Measurements from ENCODE around the gene SIGLEC10.
A peak's percentile ranks its signal among the peaks of the same experiment; 100 is the strongest.

The SIGLEC10 gene

DNA sequence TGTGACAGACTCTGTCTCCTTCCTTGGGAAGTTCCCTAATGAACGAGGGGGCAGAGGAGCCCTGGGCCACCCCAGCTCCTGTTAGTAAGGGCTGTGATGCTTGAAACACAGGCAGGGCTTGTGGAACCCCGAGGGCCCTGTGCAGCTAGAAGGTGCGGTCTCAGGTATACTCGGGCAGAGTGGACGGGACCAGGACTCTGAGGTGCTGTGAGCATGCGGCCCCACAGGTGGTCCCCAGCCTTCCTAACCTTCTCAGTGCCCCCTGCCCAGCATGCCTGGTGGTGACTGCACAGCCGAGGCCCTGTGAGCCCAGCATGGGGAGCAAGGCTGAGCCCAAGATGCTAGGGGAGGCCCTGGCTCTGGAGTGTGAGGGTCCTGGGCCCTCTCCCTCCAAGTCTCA lies 44.8 kb upstream of the SIGLEC10 start:
- Histone ChIP-seq H3K4me3 (ENCODE audit: low read length) (no peak overlapping the region), H3K4me2 (ENCODE audit: low read length) (no peak overlapping the region), H2AFZ (ENCODE audit: low read depth, low read length) (no peak overlapping the region), H3K9ac (ENCODE audit: low read length) (no peak overlapping the region), H3K27me3 (ENCODE audit: low read depth, low read length) (peaks cover 34% of the 10 kb centered on the region), H3K36me3 (replicated peaks; ENCODE audit: low read depth, low read length) (no peaks in the 10 kb centered on the region), H3K27ac (ENCODE audit: low read length) (no peak overlapping the region), H4K20me1 (ENCODE audit: insufficient read depth, low read length) (no peaks in the 10 kb centered on the region), H3K4me1 (ENCODE audit: low read length) (no peaks in the 10 kb centered on the region), H3K79me2 (ENCODE audit: low read length) (no peaks in the 10 kb centered on the region), H3K9me3 (ENCODE audit: insufficient read depth, low read length) (no peaks in the 10 kb centered on the region)
- TF ChIP-seq EZH2phosphoT487 (IDR thresholded peaks at IDR 0.05; ENCODE audit: low read depth), result no peak
- TF ChIP-seq, protein P1, sequence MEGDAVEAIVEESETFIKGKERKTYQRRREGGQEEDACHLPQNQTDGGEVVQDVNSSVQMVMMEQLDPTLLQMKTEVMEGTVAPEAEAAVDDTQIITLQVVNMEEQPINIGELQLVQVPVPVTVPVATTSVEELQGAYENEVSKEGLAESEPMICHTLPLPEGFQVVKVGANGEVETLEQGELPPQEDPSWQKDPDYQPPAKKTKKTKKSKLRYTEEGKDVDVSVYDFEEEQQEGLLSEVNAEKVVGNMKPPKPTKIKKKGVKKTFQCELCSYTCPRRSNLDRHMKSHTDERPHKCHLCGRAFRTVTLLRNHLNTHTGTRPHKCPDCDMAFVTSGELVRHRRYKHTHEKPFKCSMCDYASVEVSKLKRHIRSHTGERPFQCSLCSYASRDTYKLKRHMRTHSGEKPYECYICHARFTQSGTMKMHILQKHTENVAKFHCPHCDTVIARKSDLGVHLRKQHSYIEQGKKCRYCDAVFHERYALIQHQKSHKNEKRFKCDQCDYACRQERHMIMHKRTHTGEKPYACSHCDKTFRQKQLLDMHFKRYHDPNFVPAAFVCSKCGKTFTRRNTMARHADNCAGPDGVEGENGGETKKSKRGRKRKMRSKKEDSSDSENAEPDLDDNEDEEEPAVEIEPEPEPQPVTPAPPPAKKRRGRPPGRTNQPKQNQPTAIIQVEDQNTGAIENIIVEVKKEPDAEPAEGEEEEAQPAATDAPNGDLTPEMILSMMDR (IDR thresholded peaks at IDR 0.05; ENCODE audit: low read depth, low read length), result no peak

DNA sequence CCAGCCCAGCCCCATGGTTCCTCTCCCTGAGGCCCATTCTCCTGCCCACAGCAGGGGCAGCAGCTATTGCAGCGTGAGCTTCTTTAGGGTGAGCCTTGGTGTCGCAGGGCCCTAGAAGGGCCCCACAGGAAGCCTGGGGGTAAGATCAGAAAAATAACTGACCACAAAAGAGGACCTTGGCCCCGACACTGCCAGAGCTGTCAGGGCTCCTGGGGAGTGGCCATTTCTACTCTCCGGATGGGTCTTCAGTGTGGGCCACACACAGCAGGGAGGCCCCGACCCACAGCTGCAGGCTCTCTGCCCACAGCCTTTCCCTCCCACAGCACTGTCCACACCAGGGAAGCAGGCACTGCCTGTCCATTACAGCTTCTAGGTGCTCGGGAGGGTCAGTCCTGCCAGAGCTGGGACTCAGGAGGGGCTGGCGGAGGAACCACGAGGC lies 44.3 kb upstream of the SIGLEC10 start:
- no peaks in the 10 kb centered on the region for H3K79me2 ChIP-seq (ENCODE audit: low read length)
- no peak overlapping the region for H3K4me3 ChIP-seq (ENCODE audit: low read length)
- H3K27me3 ChIP-seq (ENCODE audit: low read depth, low read length), result peaks cover 28% of the 10 kb centered on the region
- no peaks in the 10 kb centered on the region for H3K9me3 ChIP-seq (ENCODE audit: insufficient read depth, low read length)
- H2AFZ ChIP-seq (ENCODE audit: low read depth, low read length), result no peak overlapping the region
- no peak overlapping the region for H3K9ac ChIP-seq (ENCODE audit: low read length)
- no peak for TF ChIP-seq EZH2phosphoT487 (IDR thresholded peaks at IDR 0.05; ENCODE audit: low read depth)
- TF ChIP-seq, protein P1 (IDR thresholded peaks at IDR 0.05; ENCODE audit: low read depth, low read length), result no peak
- H3K36me3 ChIP-seq (replicated peaks; ENCODE audit: low read depth, low read length), result no peaks in the 10 kb centered on the region
- H3K4me1 ChIP-seq (ENCODE audit: low read length), result peaks cover 2% of the 10 kb centered on the region
- H3K4me2 ChIP-seq (ENCODE audit: low read length), result no peak overlapping the region
- no peaks in the 10 kb centered on the region for H4K20me1 ChIP-seq (ENCODE audit: insufficient read depth, low read length)
- no peak overlapping the region for H3K27ac ChIP-seq (ENCODE audit: low read length)

DNA sequence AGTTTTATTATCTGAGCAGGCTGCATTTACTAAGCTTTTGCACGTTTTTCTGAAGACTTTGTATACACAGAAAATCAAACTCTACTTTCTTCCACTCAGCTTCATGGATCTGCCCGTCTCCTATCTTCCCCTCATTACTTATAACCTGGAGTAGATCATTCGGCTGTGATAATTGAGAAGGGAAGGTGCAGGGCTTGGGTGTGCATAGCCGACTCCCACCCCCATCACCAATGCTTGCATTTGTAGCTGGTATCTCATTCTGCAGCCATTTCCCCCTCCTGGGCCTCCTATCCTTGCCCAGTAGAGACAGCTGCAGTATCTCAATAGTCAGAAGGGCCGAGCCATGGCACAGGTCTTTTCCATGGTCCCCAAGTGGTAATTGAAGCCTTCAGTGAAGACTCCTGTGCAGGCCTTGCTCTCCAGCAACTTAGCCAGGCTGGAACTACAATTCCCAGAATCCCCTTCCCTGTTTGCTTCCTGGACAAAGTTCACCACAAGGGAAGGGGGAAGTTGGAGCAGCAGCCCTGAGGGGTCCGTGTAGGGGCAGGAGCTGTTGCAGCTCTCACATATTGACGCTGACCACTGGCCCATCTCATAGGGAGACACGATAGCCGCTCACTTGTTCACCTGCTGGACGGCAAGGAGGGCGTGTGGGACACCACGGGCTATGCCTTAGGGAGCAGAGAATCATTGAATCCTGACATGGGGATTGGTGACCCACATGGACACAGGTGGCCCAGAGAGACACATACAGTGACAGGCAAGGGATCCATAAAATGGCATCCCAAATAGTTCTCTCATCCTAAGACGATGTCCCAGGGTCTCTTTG lies 42.9 kb upstream of the SIGLEC10 start:
- Histone ChIP-seq H3K36me3 (replicated peaks; ENCODE audit: low read depth, low read length) (no peaks in the 10 kb centered on the region), H3K79me2 (ENCODE audit: low read length) (no peaks in the 10 kb centered on the region), H3K4me2 (ENCODE audit: low read length) (peak overlapping the region; percentile 16; the same call in 1 of the 2 replicates), H3K4me1 (ENCODE audit: low read length) (peaks cover 8% of the 10 kb centered on the region), H3K4me3 (ENCODE audit: low read length) (peak overlapping the region; percentile 20; the same call in 1 of the 2 replicates), H3K9ac (ENCODE audit: low read length) (no peak overlapping the region), H3K27me3 (ENCODE audit: low read depth, low read length) (peaks cover 22% of the 10 kb centered on the region), H2AFZ (ENCODE audit: low read depth, low read length) (0 out of 2 replicates have a peak overlapping the region, but pooled peaks have one; percentile 32), H4K20me1 (ENCODE audit: insufficient read depth, low read length) (no peaks in the 10 kb centered on the region), H3K27ac (ENCODE audit: low read length) (no peak overlapping the region), H3K9me3 (ENCODE audit: insufficient read depth, low read length) (no peaks in the 10 kb centered on the region)
- TF ChIP-seq EZH2phosphoT487 (IDR thresholded peaks at IDR 0.05; ENCODE audit: low read depth), result no peak
- TF ChIP-seq, protein P1 (IDR thresholded peaks at IDR 0.05; ENCODE audit: low read depth, low read length), result no peak

DNA sequence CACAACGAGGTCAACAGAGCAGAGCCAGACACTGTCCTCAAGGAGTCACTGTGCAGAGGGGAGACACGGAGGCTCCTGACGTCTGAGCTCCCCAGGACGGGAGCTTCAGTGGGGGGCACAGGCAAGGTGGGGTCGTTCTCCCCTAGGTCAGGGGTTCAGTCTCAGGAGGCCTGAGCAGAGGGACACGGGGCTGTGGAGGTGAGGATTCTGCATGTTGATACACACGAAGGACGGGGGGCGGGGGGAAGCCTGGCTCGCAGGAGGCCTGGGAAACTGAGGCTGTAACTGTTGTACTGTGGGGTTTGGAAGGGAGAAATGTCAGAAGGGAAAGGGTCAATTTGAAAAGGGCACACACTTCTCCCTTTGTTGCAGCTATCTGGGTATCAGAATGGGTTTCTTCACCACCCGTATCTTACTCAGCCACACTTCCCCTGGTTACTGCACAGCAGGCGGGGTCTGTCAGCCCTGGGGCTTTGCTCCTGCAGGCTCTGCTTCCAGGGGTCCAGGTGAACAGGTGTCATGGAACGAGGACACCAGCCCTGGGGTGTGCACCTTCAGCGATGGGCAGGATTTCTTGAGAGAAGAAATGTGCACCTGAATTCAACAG lies 41.6 kb upstream of the SIGLEC10 start:
- Histone ChIP-seq H3K4me1 (ENCODE audit: low read length) (peaks cover 8% of the 10 kb centered on the region), H3K36me3 (replicated peaks; ENCODE audit: low read depth, low read length) (no peaks in the 10 kb centered on the region), H4K20me1 (ENCODE audit: insufficient read depth, low read length) (no peaks in the 10 kb centered on the region), H3K27me3 (ENCODE audit: low read depth, low read length) (peaks cover 23% of the 10 kb centered on the region), H3K9me3 (ENCODE audit: insufficient read depth, low read length) (no peaks in the 10 kb centered on the region), H3K79me2 (ENCODE audit: low read length) (no peaks in the 10 kb centered on the region), H3K4me3 (ENCODE audit: low read length) (no peak overlapping the region), H3K4me2 (ENCODE audit: low read length) (no peak overlapping the region), H2AFZ (ENCODE audit: low read depth, low read length) (no peak overlapping the region), H3K9ac (ENCODE audit: low read length) (no peak overlapping the region), H3K27ac (ENCODE audit: low read length) (no peak overlapping the region)
- TF ChIP-seq, protein P1 (IDR thresholded peaks at IDR 0.05; ENCODE audit: low read depth, low read length), result no peak
- TF ChIP-seq EZH2phosphoT487 (IDR thresholded peaks at IDR 0.05; ENCODE audit: low read depth), result no peak
